GM19238 (cell line): ENCODE measurements around the gene MYOC.
A peak's percentile ranks its signal among the peaks of the same experiment; 100 is the strongest.
"Not testable (repeated sequence)": the region's sequence is repeated elsewhere in the genome, so short reads cannot be mapped to it uniquely, and the experiment has no call there.

Experiments
- DNase-seq: peaks from one replicate; pipeline ENCODE4 v3.0.0; 2011; ENCODE audit warnings: low spot score; ENCODE audit not compliant: insufficient read length

The MYOC gene

DNA sequence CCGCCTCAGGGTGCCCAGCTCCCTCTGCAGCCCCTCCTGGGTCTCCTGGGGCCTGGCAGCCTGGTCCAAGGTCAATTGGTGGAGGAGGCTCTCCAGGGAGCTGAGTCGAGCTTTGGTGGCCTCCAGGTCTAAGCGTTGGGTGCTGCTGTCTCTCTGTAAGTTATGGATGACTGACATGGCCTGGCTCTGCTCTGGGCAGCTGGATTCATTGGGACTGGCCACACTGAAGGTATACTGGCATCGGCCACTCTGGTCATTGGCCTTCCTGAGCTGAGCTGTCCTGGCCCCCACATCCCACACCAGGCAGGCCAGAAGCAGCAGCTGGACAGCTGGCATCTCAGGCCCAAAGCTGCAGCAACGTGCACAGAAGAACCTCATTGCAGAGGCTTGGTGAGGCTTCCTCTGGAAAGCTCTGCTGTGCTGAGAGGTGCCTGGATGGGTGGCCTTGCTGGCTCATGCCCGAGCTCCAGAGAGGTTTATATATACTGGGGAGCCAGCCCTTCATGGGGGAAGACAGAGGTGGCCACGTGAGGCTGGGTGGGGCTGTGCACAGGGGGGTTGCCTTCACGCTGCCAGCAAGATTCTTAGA, at the start of gene MYOC:
MYOC (minus strand) TSS at position 455 of the 589 bp plus-strand sequence; CDS start at position 378, 77 bp downstream.
- DNase-seq, result no peak

DNA sequence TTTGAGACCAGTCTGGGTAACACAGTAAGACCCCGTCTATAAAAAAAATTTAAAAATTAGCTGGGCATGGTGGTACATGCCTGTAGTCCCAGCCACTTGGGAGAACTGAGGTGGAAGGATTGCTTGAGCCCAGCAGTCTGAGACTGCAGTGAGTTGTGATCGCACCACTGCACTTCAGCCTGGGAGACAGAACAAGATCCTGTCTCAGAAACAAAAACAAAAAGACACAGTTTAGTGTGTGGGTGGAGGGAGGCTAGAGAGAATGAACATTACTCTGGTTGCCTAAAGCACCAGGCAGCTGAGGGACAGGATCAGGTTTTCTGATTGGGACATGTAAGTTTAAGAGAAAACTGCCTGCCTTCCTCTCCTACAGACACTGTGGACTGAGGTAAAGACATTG, 47.0 kb upstream of the MYOC start:
- DNase-seq, result no peak

DNA sequence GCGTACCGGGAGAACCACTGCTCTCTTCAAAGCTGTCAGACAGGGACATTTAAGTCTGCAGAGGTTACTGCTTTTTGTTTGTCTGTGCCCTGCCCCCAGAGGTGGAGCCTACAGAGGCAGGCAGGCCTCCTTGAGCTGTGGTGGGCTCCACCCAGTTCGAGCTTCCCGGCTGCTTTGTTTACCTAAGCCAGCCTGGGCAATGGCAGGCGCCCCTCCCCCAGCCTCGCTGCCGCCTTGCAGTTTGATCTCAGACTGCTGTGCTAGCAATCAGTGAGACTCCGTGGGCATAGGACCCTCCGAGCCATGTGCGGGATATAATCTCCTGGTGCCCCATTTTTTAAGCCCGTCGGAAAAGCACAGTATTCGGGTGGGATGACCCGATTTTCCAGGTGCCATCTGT, 43.3 kb upstream of the MYOC start:
- not testable (repeated sequence) for DNase-seq

DNA sequence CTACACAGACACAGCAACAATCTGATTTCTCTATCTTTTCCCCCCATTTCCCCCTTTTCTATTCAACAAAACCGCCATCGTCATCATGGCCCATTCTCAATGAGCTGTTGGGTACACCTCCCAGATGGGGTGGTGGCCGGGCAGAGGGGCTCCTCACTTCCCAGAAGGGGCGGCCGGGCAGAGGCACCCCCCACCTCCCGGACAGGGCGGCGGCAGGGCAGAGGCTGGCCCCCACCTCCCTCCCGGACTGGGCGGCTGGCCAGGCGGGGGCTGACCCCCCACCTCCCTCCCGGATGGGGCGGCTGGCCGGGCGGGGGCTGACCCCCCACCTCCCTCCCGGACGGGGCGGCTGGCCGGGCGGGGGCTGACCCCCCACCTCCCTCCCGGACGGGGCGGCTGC, 41.1 kb upstream of the MYOC start:
- DNase-seq, result not testable (repeated sequence)

DNA sequence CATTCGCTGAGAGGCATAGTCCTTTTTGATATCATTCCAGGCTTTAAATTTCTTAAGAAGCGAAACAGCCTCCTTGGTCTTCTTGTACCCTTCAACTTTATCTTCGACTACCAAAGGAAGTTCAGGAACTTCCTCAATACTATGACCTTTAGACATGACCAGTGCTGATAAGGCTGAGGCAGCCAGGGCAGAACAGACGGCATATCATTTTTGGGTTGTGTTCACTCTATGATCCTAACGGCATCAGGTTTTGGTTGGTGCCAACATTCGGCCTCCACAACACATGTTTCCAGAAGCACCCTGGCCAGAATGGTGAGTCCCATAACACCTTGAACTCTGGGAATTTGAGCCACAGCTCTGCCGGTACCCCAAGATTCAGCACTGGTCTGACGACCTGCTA, 31.4 kb upstream of the MYOC start:
- DNase-seq, result no peak

DNA sequence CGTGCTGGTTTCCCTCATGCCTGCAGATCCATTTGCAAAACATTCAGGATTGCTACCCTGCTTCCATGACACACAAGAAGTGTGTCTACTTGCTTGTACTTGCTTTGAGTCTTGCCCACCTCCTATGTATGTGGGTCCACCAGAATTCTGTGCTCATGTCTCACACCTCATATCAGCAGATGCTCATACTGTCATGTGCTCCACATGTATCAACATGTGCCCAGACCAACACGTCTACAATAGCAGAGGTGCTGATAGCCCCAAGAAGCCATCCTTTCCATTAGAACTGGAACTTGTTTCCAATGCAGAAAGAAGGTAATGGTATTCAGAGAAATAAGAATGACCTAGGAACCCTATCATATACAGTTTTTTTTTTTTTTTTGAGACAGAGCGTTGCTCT, 27.9 kb upstream of the MYOC start:
- no peak for DNase-seq

DNA sequence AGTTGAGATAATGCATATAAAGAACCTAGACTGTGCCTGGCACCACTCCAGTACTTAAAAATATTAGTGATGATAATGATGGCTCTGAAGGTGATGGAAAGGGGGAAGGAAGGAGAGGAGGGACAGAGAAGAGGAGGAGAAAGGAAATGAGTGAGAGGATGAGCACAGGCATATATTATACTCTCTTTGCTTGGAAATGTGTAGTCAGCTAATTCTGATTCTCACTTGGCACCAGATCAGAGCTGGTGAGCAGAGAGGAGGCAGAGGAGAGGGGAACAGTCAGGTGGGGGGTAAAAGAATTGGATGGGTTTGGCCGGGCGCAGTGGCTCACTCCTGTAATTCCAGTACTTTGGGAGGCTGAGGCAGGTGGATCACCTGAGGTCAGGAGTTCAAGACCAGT, 24.3 kb upstream of the MYOC start:
- no peak for DNase-seq

DNA sequence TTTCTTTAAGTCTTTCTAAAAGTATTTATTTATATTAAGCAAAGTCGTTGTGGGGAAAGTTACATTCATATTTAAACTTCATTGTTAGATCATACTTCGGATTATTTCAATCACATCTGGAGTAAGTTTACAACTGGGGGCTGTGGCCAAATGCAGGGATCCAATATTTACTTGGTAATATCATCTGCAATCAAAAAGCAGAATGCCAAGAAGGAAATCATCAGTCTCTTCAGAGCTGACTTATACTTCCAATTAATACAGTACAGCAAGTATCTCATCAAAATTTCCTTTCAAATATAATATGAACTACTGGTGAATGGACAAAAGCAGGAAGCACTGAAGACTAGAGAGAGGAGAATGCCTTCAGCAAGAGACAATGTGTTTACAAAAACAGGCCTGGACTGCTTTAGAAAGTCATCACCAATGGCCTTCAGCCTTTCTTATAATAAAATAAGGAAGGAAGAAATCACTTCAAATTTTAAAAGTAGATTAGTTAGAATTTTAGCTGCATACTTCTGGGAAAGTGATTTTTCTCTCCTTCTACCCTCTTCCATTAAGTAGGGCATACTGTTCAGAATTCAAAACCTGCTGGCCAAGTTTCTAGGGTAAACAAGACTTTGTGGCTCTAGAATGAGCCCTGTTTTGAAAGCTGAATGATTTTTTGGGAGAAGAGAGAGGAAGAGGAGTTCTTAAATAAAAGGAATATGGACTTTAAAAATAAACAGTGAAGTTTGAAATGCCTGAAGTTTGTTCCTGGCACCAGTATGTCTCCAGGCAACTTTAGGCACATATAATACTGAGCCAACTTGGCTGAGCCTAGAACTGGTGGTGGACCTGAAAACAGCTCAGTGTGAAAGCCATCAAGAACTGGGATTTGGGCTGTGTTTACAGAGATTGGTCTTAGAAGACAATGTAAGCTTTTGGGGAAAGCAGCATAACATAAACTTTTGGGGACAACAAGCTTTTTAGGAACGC, 22.2 kb upstream of the MYOC start:
- no peak for DNase-seq

DNA sequence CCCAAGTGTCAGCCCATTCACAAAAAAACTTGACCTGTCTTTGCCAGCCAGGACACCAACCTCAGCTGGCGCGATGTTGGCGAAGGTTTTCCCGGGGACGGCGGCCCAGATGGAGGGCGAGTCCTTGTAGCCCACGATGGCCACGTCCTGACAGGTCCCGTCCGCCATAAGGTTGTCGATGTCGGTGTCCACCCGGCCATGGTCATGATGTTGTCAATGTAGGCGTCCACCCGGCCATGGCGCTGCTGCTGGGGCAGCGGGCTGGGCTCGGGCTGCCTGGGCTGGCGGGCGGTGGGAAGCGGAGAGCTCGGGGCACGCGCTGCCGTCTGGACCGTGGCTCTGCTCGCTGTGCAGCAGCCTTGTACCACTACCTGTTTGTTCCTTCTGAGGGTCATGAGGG, 18.3 kb upstream of the MYOC start:
- no peak for DNase-seq

DNA sequence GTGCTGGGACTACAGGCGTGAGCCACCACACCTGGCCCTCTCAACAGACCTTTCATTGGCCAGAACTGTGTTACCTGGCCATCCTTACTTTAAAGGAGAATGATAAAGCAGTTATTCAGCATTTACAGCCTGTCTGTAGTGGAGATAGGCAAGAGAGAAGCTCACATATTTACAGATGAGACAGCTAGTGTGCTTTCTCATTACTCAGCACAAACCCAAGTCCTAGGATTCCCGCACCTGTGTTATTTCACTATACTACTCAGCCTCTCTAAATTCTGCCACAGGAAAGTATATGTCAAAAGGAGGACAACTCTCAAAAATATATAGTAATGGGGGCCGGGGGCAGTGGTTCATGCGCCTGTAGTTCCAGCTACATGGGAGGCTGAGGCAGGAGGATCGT, 15.9 kb upstream of the MYOC start:
- DNase-seq, result no peak

DNA sequence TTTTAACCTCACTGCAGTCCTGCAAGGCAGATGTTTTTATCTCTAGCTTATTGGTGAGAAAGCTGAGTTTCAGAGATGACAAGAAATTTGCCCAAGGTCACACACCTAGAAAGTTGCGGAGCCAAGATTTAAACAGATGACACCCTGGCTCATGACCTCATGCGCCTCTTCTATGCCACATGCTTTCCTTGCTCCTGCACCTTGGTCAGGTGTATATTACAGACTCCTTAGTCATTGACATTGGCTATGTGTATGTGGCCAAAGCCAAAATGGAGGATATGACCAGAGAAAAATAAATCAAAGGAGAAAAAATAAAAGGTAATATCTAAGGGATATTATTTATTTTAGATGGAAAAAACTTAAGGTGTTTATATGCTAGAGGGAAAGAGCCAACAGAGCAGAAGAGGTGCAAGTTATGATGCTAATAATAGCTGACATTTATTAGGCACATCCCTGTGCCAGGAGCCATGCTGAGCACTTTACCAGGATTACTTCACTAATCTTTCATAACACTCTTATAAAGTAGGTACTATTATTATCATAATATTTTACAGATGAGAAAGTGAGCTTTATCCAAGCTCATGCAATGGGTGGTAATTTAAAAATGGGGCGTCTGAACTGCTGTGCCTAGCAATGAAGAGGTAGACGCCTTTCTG, 13.8 kb upstream of the MYOC start:
- no peak for DNase-seq

DNA sequence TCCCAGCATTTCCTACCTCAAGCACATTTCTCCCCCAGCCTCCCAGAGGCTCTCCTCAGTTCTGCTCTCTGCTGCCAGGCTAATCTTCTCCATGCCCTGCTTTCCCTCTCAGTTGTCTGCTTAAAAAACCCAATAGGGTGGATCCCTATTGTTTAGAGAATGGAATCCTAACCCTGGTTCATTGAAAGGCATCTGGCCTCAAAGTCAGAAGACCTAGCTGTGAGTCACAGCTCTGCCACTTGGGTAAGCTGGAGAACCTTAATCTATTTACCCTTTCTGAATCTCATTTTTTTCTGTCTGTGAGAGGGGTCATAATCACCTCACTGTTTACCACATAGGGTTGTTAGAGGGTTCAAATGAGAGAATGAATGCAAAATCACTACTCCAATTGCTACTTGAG, 12.5 kb upstream of the MYOC start:
- no peak for DNase-seq

DNA sequence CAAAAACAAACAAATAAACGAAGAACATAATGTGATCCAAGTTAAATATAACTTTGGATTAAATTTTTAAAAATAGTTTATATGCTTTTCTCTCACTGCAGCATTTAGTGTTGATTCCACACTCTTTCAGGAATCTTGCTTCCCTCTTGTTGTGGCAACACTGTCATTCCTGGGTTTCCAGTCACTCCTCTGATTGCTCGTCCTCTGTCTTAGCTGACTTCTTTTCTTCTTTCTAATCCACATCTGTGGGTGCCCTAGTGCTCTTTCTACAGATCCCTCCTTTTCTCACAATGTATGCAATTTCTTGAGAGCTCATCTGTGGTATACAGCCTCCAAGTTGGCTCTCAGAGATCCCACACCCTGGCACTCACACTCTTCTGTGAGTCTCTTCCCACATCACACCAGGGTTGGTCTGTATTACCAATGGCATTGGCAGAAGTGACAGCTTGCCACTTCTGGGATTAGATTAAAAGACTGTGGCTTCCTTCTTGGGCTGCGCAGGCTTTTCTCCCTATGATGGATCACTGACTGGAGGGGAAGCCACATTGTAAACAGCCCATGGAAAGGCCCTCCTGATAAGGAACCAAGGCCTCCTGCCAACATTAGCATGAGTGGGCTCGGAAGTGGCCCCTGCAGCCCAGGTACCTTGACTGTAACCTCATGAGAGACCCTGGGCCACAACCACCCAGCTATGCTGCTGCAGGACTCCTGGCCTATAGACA, 11.5 kb upstream of the MYOC start:
- DNase-seq, result no peak

DNA sequence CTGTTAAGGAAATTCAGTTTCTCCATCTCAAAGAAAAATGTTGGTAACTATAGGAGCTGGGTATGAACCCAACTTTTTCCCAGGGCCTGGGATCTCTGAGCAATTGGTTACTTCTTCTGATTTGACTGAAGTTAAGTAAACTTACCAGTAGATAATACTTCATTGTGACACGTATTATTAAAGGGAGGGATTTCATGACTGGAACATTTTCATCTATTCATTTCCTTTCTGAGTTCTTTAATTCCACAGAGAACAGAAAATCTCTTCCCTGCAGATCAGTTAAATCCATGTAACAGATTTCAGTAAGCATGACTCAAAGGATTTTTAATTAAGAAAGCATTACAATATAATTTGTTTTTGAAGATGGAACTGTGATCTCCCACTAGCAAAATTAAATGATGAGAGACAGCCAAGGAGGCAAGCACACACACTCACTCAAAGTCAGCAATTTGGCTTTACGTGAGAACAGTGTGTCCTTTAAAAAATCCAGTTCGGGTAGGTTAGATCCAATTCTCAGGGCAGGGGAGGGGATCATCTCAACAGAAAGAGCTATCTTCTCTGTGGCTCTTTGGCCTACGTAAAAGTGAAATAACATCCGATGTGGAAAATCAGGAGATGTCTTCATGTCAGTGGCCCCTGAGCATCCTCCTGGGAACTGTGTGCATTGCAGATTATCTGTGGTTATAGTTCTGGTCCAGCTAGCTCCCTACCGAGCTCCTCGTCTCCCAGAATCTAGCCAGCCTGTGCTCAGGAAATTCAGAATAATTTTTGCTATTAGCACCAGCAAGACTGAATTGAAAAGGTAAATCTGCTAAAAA, 10.8 kb upstream of the MYOC start:
- DNase-seq, result no peak

DNA sequence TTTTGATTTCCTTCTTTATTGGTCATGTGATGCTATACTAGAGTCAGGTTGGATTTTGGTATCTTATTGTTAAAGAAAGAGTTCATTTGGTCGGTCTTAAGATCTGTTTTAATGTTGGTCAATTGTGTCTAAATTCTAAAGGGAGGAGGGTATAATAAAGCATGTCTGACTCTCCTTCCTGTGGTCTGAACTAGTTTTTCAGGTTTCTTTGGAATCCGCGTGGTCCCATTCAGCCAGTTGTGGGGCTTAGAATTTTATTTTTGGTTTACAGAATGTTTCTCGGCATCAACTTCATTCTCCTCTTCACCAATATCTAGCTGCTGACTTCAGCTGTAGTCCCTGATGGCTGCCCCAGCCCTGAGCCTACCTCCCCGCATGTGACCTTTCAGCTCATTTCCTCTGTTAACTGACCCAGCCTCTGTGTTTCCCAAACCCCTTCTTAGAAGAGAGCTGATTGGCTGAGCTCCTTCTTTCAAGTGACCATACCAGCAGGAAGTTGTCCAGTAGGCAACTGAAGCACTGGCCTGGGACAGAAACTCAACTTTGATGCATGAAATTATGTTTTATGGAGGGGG, 8.7 kb upstream of the MYOC start:
- no peak for DNase-seq

DNA sequence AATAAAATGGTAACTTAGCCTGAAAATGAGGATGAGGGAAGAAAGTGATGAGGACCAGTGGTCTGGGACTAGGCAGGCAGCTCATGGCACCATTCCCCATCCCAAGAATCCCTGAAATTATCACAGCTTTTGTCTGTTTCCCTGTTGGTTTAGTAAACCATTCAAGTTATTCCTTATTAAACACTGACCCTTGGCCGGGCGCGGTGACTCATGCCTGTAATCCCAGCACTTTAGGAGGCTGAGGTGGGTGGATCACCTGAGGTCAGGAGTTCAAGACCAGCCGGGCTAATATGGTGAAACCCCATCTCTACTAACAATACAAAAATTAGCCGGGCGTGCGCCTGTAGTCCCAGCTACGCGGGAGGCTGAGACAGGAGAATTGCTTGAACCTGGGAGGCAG, 3.7 kb upstream of the MYOC start:
- DNase-seq, result not testable (repeated sequence)

DNA sequence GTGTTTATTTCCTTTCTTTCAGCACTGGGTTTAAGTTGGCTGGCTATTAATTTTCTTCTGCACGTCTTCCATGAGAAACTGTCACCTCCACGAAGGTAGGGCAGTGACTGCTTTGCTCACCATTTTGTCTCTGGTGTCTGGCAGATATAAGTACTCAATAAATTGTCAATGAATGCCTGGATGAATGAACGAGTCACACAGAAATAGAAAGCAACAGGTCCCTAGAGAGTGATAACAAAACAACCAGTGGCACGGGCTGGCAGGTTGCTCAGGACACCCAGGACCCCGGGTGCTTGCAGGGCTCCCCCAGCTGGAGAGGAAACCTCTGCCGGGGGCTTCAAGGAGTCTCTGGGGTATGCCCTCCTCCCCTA, 3.2 kb upstream of the MYOC start:
- no peak for DNase-seq

DNA sequence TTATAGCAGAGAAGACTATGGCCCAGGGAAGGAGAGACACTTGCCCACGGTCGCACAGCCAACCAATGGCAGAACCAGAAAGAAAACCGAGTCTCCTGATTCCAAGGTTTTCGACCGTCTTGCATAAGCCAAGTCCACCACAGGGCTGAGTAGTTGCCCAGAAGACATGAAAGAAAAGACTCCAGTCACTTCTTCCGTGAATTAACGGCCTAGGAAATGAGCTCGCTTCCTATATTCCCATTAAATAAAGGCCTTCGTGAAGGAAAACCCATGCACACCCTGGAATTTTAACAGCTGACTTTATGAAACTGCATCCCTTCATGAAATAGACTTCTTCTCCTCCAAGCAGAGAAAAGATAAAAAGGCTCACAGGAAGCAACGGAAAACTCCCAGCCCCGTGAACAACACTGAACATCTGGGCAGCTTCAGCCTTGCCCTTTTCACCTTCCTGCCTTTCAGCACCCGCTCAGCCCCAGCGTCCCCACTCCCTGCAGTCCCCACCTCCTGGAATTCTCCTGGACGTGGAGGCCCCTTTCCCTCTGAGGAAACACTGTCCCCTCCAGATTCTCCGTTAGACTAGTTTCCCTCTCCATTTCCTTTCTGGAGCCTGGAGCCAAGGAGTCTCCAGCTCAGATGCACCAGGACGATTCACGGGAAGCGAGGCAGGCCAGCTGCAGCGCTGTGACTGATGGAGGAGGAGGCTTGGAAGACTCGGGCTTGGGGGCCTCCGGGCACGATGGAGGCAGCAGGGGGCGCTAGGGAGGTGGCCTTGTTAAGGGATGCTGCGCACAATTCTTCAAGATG, 2.7 kb upstream of the MYOC start:
- DNase-seq, result peak; percentile 28

DNA sequence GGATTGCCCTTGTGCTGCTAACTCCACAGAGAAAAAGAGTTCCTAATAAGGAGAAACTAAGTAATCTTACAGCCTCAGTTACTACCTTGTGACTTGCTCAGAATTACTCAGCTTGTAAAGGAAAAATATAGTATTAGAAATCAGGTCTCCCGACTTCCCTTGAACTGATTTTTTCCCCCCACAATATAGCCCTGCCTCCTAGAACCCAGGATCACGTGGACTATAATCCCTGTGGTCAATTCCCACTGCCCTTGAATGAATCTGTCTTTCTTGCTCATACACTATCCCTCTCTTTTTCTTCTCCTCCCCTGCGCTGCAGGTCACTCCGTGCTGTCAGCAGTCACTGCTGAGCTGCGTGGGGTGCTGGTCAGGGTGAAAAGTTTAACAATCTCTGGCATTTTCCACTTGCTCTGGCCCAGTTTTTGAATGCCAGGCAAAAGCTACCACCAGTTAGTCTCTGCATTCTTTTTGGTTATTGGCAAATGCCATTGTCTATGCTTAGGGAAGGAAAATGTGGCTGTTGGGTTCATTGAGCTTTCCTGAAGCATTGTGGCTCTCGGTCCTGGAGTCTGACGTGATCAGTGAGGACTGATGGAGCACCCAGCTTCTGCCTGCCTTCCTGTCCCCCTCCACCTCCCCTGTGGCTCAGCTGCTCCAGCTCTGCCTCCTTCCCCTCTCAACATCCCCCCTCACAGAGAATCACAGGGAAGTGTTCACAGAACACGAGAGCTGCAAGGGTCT, 1.9 kb upstream of the MYOC start:
- DNase-seq, result no peak
